Measurements from ENCODE around the gene SPINT1. TPM values are rescaled to one million over a fixed set of nuclear protein-coding genes. Genes with fewer than 3 reads are reported as not detected.

The SPINT1 gene
- total and polyA plus RNA-seq, 2 of the 13 experiments (the other 11 are each of a cell fraction or from before 2014, with no cell fraction given) = 0.49 to 2.5 TPM

DNA sequence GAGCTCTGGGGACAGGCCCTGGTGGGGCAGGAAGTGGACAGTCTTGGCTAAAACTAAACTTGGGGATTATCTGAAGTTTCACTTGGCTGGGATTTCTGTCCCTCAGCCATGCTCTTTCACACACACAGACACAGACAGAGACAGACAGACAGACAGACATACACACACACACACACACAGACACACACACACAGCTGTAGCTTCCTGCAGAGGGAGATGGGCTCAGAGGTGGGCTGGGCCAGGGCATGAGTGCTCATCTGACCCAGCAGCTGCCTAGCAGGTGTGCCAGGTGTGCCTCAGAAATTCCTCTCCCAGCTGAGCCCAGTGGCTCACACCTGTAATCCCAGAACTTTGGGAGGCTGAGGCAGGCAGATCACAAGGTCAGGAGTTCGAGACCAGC, 26.9 kb downstream of the SPINT1 start:
- intact Hi-C loops (cut with micrococcal nuclease; ENCODE audit: unreplicated experiment) = no loop called here
- Histone ChIP-seq H3K4me1 (ENCODE audit: insufficient read depth, low read length) (peaks cover 25% of the 10 kb centered on the region), H3K27ac (ENCODE audit: extremely low read length, insufficient read depth, low read length) (no peak overlapping the region), H3K9me3 (ENCODE audit: low read length) (no peaks in the 10 kb centered on the region), H3K36me3 (replicated peaks in 1 of 2; ENCODE audit: control insufficient read depth in 1 of 2, insufficient read depth in 2 of 2, low read length in 2 of 2) (no peaks in the 10 kb centered on the region), H3K9ac (ENCODE audit: insufficient read depth, low read depth, low read length) (no peak overlapping the region), H3K27me3 (ENCODE audit: control insufficient read depth in 1 of 2, insufficient read depth in 2 of 2, low read length in 2 of 2) (peaks cover 0 to 27% of the 10 kb centered on the region in 2 experiments; a peak in 2 of 5 replicates), H2AFZ (ENCODE audit: low read length) (no peak overlapping the region), H3K79me2 (ENCODE audit: insufficient read depth, low read length) (no peaks in the 10 kb centered on the region), H3K4me3 (replicated peaks in 1 of 3; ENCODE audit: insufficient read depth in 1 of 3, low read depth in 2 of 3, low read length in 3 of 3) (no peak overlapping the region), H4K20me1 (ENCODE audit: insufficient read depth, low read length) (no peaks in the 10 kb centered on the region), H3K4me2 (ENCODE audit: low read depth, low read length) (no peak overlapping the region)
- no CpG with 5 or more reads among the region's 1 CpG for WGBS (ENCODE audit: low lambda C conversion rate)
- ChIA-PET POLR2A (interaction anchor here (1.8 kb wide), 1 partner anchor 23 kb away, joined by 6 read pairs; the partner anchor contains the start of gene VPS18), CTCF (ENCODE audit: low intra/inter-chr PET ratio, low total read pairs) (no interaction called here)
- no TSS peak for BruUV-seq (replicated peaks)
- TF ChIP-seq ZNF3 (CRISPR knock-in tag; IDR thresholded peaks at IDR 0.05) (no peak), NR2C2 (CRISPR knock-in tag; IDR thresholded peaks at IDR 0.05; ENCODE audit: borderline replicate concordance) (no peak), ZFP37 (CRISPR knock-in tag; IDR thresholded peaks at IDR 0.05; ENCODE audit: borderline replicate concordance) (no peak), CHCHD3 (CRISPR knock-in tag; IDR thresholded peaks at IDR 0.05) (no peak), BRD4 (CRISPR knock-in tag; IDR thresholded peaks at IDR 0.05) (no peak)
- TF ChIP-seq, protein P1, sequence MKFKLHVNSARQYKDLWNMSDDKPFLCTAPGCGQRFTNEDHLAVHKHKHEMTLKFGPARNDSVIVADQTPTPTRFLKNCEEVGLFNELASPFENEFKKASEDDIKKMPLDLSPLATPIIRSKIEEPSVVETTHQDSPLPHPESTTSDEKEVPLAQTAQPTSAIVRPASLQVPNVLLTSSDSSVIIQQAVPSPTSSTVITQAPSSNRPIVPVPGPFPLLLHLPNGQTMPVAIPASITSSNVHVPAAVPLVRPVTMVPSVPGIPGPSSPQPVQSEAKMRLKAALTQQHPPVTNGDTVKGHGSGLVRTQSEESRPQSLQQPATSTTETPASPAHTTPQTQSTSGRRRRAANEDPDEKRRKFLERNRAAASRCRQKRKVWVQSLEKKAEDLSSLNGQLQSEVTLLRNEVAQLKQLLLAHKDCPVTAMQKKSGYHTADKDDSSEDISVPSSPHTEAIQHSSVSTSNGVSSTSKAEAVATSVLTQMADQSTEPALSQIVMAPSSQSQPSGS (CRISPR knock-in tag; IDR thresholded peaks at IDR 0.05) = no peak
- FAIRE-seq = no peak
- no peak for ATAC-seq
- in situ Hi-C loops (cut with HindIII; ENCODE audit: extremely low pct_ligation_motif_present, low pct_unique_long_range_greater_than_20kb) = no loop called here
- no peak for DNase-seq (ENCODE audit: low spot score)

DNA sequence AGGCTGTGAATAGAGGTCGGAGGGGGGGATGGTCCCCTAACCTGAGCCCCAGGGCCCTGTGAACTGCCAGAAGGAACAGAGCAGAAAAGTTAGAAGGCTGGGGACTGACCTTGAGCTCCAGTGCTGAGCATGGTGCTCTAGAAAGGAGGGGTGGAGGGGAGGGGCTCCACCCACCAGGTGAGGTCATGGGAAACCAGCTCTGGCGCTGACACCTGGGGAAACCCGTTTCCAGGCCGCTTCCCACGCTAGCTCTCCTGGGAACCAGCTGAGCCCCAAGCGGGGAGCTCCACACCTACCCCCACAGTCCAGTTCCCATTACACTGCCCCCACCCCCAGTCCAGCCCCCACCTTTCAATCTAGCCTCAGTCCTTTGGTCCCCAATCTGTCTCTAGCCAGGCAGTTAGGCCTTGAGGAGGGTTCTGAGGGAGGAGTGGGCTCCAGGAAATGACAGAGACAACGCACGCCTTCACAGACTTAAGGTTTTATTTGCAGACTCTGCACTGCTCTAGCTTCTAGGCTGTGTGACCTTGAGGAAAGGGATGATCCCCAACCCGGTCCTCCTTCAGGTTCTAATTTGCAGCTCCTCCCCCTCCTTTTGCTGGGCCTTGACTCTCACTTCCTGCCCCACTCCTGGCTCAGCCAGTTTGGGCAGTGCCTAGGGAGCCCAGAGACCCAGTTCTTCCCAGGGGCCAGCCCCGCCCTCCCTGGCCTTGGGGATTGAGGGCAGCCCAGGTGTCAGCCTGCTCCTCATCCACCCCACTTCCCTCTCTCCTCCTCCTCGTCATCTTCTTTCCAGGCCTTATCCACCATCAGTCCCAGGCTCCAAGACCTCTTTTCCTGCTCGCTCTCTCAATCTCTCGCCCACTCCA, 28.1 kb downstream of the SPINT1 start:
- Histone ChIP-seq H2AFZ (ENCODE audit: low read length) (no peak overlapping the region), H3K4me2 (ENCODE audit: low read depth, low read length) (no peak overlapping the region), H3K27me3 (ENCODE audit: control insufficient read depth in 1 of 2, insufficient read depth in 2 of 2, low read length in 2 of 2) (peaks cover 0 to 27% of the 10 kb centered on the region in 2 experiments; a peak in 2 of 5 replicates), H3K9ac (ENCODE audit: insufficient read depth, low read depth, low read length) (no peak overlapping the region), H3K36me3 (replicated peaks in 1 of 2; ENCODE audit: control insufficient read depth in 1 of 2, insufficient read depth in 2 of 2, low read length in 2 of 2) (no peaks in the 10 kb centered on the region), H3K79me2 (ENCODE audit: insufficient read depth, low read length) (no peaks in the 10 kb centered on the region), H4K20me1 (ENCODE audit: insufficient read depth, low read length) (no peaks in the 10 kb centered on the region), H3K4me1 (ENCODE audit: insufficient read depth, low read length) (peaks cover 25% of the 10 kb centered on the region), H3K9me3 (ENCODE audit: low read length) (no peaks in the 10 kb centered on the region), H3K27ac (ENCODE audit: extremely low read length, insufficient read depth, low read length) (no peak overlapping the region), H3K4me3 (replicated peaks in 1 of 3; ENCODE audit: insufficient read depth in 1 of 3, low read depth in 2 of 3, low read length in 3 of 3) (no peak overlapping the region)
- ATAC-seq (no peak), FAIRE-seq (no peak), DNase-seq (ENCODE audit: low spot score) (no peak)
- no TSS peak for BruUV-seq (replicated peaks)
- in situ Hi-C loops (cut with HindIII; ENCODE audit: extremely low pct_ligation_motif_present, low pct_unique_long_range_greater_than_20kb) = no loop called here
- 38% methylated on average over 13 of the region's 13 CpGs for WGBS (ENCODE audit: low lambda C conversion rate)
- intact Hi-C loops (cut with micrococcal nuclease; ENCODE audit: unreplicated experiment) = no loop called here
- ChIA-PET POLR2A (no interaction called here), CTCF (ENCODE audit: low intra/inter-chr PET ratio, low total read pairs) (no interaction called here)
- TF ChIP-seq GTF2F1 (IDR thresholded peaks at IDR 0.05; ENCODE audit: low read length) (no peak), BORCS8-MEF2B (CRISPR knock-in tag; IDR thresholded peaks at IDR 0.05) (no peak), BCL6 (CRISPR knock-in tag; IDR thresholded peaks at IDR 0.05) (no peak), SETDB1 (CRISPR knock-in tag; IDR thresholded peaks at IDR 0.05; ENCODE audit: borderline replicate concordance) (no peak), PLRG1 (conservative IDR thresholded peaks at IDR 0.05) (no peak), ZNF225 (CRISPR knock-in tag; IDR thresholded peaks at IDR 0.05) (no peak), TCF7L2 (IDR thresholded peaks at IDR 0.05; ENCODE audit: low read depth, low read length) (no peak), HDAC6 (IDR thresholded peaks at IDR 0.05; ENCODE audit: low read depth, low read length) (no peak), ZNF530 (CRISPR knock-in tag; IDR thresholded peaks at IDR 0.05; ENCODE audit: low read depth) (no peak)
